GM12891 (cell line): Measurements from ENCODE around the gene PPP1R12C.

ENCODE experiments used
- POLR2A ChIP-seq: IDR thresholded peaks from 2 replicates; pipeline ENCODE4 v1.6.1; 2011; ENCODE audit warnings: low read depth, low read length, control low read depth
- POLR2AphosphoS5 ChIP-seq: IDR thresholded peaks from 2 replicates; pipeline ENCODE4 v1.6.1; 2011; ENCODE audit warnings: low read depth, low read length, control low read depth
- TAF1 ChIP-seq: IDR thresholded peaks from 2 replicates; pipeline ENCODE4 v1.6.1; 2011; ENCODE audit warnings: low read depth, low read length, control low read depth

- no peak for TF ChIP-seq POLR2AphosphoS5
- TF ChIP-seq POLR2A = no peak
- TF ChIP-seq TAF1 = no peak
These were observed 1.1 kb downstream of the PPP1R12C start for GRCh38 chr19:55116232-55116858.
